ENCODE data around the gene AFF2.
"Not testable (repeated sequence)": the region's sequence is repeated elsewhere in the genome, so short reads cannot be mapped to it uniquely, and the experiment has no call there.

The AFF2 gene

DNA sequence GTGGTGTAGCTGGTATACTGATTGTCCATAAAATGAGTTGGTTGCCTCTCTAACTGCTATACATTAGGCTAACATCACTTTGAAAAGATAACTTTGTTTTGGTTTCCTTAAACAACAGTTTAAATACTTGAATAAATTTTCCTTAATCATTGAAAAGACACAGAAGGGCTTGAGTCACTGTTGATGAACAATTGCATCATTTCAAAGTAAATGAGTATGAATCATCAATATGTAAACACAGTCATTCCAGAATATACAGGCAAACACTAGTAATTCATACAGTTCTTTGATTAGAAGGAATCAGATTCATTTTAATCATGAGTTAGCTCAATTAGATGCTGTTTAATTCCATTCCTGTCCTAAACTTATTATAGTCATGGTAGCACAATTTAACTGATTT lies 160.6 kb downstream of the AFF2 start:
- no peak overlapping the region for H3K27ac ChIP-seq
- no peaks in the 10 kb centered on the region for H3K27me3 ChIP-seq (ENCODE audit: insufficient read depth, low read depth)
- no peaks in the 10 kb centered on the region for H3K4me1 ChIP-seq (ENCODE audit: low read depth, poor library complexity, severe bottlenecking)
- no peak overlapping the region for H2AFZ ChIP-seq (ENCODE audit: low read depth)
- TF ChIP-seq, protein P1, sequence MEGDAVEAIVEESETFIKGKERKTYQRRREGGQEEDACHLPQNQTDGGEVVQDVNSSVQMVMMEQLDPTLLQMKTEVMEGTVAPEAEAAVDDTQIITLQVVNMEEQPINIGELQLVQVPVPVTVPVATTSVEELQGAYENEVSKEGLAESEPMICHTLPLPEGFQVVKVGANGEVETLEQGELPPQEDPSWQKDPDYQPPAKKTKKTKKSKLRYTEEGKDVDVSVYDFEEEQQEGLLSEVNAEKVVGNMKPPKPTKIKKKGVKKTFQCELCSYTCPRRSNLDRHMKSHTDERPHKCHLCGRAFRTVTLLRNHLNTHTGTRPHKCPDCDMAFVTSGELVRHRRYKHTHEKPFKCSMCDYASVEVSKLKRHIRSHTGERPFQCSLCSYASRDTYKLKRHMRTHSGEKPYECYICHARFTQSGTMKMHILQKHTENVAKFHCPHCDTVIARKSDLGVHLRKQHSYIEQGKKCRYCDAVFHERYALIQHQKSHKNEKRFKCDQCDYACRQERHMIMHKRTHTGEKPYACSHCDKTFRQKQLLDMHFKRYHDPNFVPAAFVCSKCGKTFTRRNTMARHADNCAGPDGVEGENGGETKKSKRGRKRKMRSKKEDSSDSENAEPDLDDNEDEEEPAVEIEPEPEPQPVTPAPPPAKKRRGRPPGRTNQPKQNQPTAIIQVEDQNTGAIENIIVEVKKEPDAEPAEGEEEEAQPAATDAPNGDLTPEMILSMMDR (conservative IDR thresholded peaks at IDR 0.05; ENCODE audit: low read depth, low read length): no peak
- H3K36me3 ChIP-seq (ENCODE audit: insufficient read depth): no peaks in the 10 kb centered on the region
- no peaks in the 10 kb centered on the region for H4K20me1 ChIP-seq (ENCODE audit: insufficient read depth)
- no peaks in the 10 kb centered on the region for H3K79me2 ChIP-seq (ENCODE audit: insufficient read depth, low read depth)
- H3K4me3 ChIP-seq (IDR thresholded peaks at IDR 0.05; ENCODE audit: insufficient read depth, low read depth, low read length): no peak overlapping the region
- no peak overlapping the region for H3K4me2 ChIP-seq
- no peak overlapping the region for H3K9ac ChIP-seq

GRCh38 chrX:148662014-148662413 lies 161.6 kb downstream of the AFF2 start:
- TF ChIP-seq, protein P1 (conservative IDR thresholded peaks at IDR 0.05; ENCODE audit: low read depth, low read length): no peak
- Histone ChIP-seq H3K9ac (no peak overlapping the region), H3K27me3 (ENCODE audit: insufficient read depth, low read depth) (no peaks in the 10 kb centered on the region), H3K4me2 (no peak overlapping the region), H3K36me3 (ENCODE audit: insufficient read depth) (no peaks in the 10 kb centered on the region), H3K4me1 (ENCODE audit: low read depth, poor library complexity, severe bottlenecking) (no peaks in the 10 kb centered on the region), H4K20me1 (ENCODE audit: insufficient read depth) (no peaks in the 10 kb centered on the region), H2AFZ (ENCODE audit: low read depth) (no peak overlapping the region), H3K79me2 (ENCODE audit: insufficient read depth, low read depth) (no peaks in the 10 kb centered on the region), H3K4me3 (IDR thresholded peaks at IDR 0.05; ENCODE audit: insufficient read depth, low read depth, low read length) (no peak overlapping the region), H3K27ac (no peak overlapping the region)

GRCh38 chrX:148664171-148664570 lies 163.8 kb downstream of the AFF2 start:
- Histone ChIP-seq H3K4me3 (IDR thresholded peaks at IDR 0.05; ENCODE audit: insufficient read depth, low read depth, low read length) (no peak overlapping the region), H4K20me1 (ENCODE audit: insufficient read depth) (no peaks in the 10 kb centered on the region), H3K79me2 (ENCODE audit: insufficient read depth, low read depth) (no peaks in the 10 kb centered on the region), H3K27ac (no peak overlapping the region), H3K27me3 (ENCODE audit: insufficient read depth, low read depth) (no peaks in the 10 kb centered on the region), H3K9ac (no peak overlapping the region), H2AFZ (ENCODE audit: low read depth) (no peak overlapping the region), H3K36me3 (ENCODE audit: insufficient read depth) (no peaks in the 10 kb centered on the region), H3K4me1 (ENCODE audit: low read depth, poor library complexity, severe bottlenecking) (no peaks in the 10 kb centered on the region), H3K4me2 (no peak overlapping the region)
- TF ChIP-seq, protein P1 (conservative IDR thresholded peaks at IDR 0.05; ENCODE audit: low read depth, low read length): no peak

DNA sequence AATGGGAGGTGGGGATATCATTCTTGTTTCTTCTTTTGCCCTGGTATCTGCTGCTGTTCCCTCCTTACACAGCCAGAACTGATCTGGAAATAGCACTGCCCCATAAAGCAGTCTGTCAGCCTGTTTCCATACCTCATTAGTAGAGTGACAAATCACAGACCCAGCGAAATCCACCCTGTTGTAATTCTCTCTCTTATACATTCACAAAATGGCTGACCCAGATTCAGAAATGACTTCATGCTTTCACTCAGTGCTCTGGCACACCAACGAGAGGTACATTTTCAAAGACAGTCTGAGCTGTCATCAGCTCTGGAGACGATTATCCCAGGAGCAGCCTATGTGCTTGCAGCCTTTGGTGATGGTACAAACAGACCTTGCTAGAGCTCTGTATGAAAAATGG lies 164.6 kb downstream of the AFF2 start:
- H3K36me3 ChIP-seq (ENCODE audit: insufficient read depth): no peaks in the 10 kb centered on the region
- TF ChIP-seq, protein P1 (conservative IDR thresholded peaks at IDR 0.05; ENCODE audit: low read depth, low read length): no peak
- no peaks in the 10 kb centered on the region for H4K20me1 ChIP-seq (ENCODE audit: insufficient read depth)

DNA sequence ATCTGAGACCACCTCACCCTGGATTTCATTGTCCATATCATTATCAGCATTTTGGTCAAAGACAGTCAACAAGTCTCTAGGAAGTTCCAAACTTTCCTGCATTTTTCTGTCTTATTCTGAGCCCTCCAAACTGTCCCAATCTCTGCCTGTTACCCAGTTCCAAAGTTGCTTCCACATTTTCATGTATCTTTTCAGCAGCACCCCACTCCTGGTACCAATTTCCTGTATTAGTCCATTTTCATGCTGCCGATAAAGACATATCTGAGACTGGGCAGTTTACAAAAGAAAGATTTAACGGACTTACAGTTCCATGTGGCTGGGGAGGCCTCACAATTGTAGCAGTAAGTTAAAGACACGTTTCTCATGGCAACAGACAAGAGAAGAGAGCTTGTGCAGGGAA lies 168.8 kb downstream of the AFF2 start:
- not testable (repeated sequence) for H3K36me3 ChIP-seq (ENCODE audit: insufficient read depth); H3K4me3 ChIP-seq (IDR thresholded peaks at IDR 0.05; ENCODE audit: insufficient read depth, low read depth, low read length); H3K27ac ChIP-seq; H3K79me2 ChIP-seq (ENCODE audit: insufficient read depth, low read depth); H2AFZ ChIP-seq (ENCODE audit: low read depth); H3K9ac ChIP-seq; H4K20me1 ChIP-seq (ENCODE audit: insufficient read depth); H3K4me2 ChIP-seq; H3K4me1 ChIP-seq (ENCODE audit: low read depth, poor library complexity, severe bottlenecking); H3K27me3 ChIP-seq (ENCODE audit: insufficient read depth, low read depth)

More for the DNA sequence above, 164.6 kb downstream of the AFF2 start:
- H3K4me3 ChIP-seq (IDR thresholded peaks at IDR 0.05; ENCODE audit: insufficient read depth, low read depth, low read length): no peak overlapping the region
- H3K79me2 ChIP-seq (ENCODE audit: insufficient read depth, low read depth): no peaks in the 10 kb centered on the region
- no peak overlapping the region for H2AFZ ChIP-seq (ENCODE audit: low read depth)
- H3K9ac ChIP-seq: no peak overlapping the region
- no peaks in the 10 kb centered on the region for H3K4me1 ChIP-seq (ENCODE audit: low read depth, poor library complexity, severe bottlenecking)
- H3K4me2 ChIP-seq: no peak overlapping the region
- H3K27ac ChIP-seq: no peak overlapping the region
- no peaks in the 10 kb centered on the region for H3K27me3 ChIP-seq (ENCODE audit: insufficient read depth, low read depth)
